Measurements from ENCODE around the gene CCNQ. TPM values are rescaled to one million over a fixed set of nuclear protein-coding genes. Genes with fewer than 3 reads are reported as not detected.
"Not testable (repeated sequence)": the region's sequence is repeated elsewhere in the genome, so short reads cannot be mapped to it uniquely, and the experiment has no call there.

CCNQ gene
- total RNA-seq, 2 experiments from 2014 or later: 17.5 to 24.7 TPM

- H3K27me3 Mint-ChIP-seq: peaks cover 13% of the 10 kb centered on the region
- not testable (repeated sequence) for DNase-seq; H3K4me3 Mint-ChIP-seq; H3K27ac Mint-ChIP-seq; ATAC-seq; H3K36me3 Mint-ChIP-seq; H3K9me3 Mint-ChIP-seq (ENCODE audit: low read depth)
- CTCF ChIA-PET: interaction anchor here (1.5 kb wide), 1 partner anchor 64 kb away, joined by 4 read pairs; no protein-coding TSS in a partner anchor
- H3K4me1 Mint-ChIP-seq: peaks cover 11% of the 10 kb centered on the region
Observed at GRCh38 chrX:153604666-153605380, 5.9 kb upstream of the CCNQ start.

GRCh38 chrX:153603131-153603656 is 4.3 kb upstream of the CCNQ start:
- DNase-seq: no peak
- H3K27me3 Mint-ChIP-seq: peaks cover 6% of the 10 kb centered on the region
- H3K4me1 Mint-ChIP-seq: peaks cover 14% of the 10 kb centered on the region
- ATAC-seq: no peak
- no peaks in the 10 kb centered on the region for H3K9me3 Mint-ChIP-seq (ENCODE audit: low read depth)
- H3K4me3 Mint-ChIP-seq: no peak overlapping the region
- H3K27ac Mint-ChIP-seq: no peak overlapping the region
- CTCF ChIA-PET: no interaction called here
- H3K36me3 Mint-ChIP-seq: no peaks in the 10 kb centered on the region

- ATAC-seq: no peak
- Mint-ChIP-seq H3K27me3 (peaks cover 6% of the 10 kb centered on the region), H3K4me1 (peaks cover 19% of the 10 kb centered on the region), H3K4me3 (no peak overlapping the region), H3K9me3 (ENCODE audit: low read depth) (no peaks in the 10 kb centered on the region), H3K27ac (no peak overlapping the region), H3K36me3 (no peaks in the 10 kb centered on the region)
- CTCF ChIA-PET: no interaction called here
- no peak for DNase-seq
Observed at GRCh38 chrX:153602601-153603000, 3.7 kb upstream of the CCNQ start.

GRCh38 chrX:153601511-153602110 is 2.7 kb upstream of the CCNQ start:
- H3K9me3 Mint-ChIP-seq (ENCODE audit: low read depth): no peaks in the 10 kb centered on the region
- no peaks in the 10 kb centered on the region for H3K36me3 Mint-ChIP-seq
- H3K27me3 Mint-ChIP-seq: no peaks in the 10 kb centered on the region
- H3K4me3 Mint-ChIP-seq: no peak overlapping the region
- peaks cover 28% of the 10 kb centered on the region for H3K4me1 Mint-ChIP-seq
- CTCF ChIA-PET: interaction anchor here (1.9 to 2.4 kb wide), 2 partner anchors 8 to 62 kb away, joined by 6 to 20 read pairs; no protein-coding TSS in a partner anchor
- H3K27ac Mint-ChIP-seq: no peak overlapping the region
- ATAC-seq (no peak), DNase-seq (no peak)

- H3K27me3 Mint-ChIP-seq: no peaks in the 10 kb centered on the region
- peaks cover 31% of the 10 kb centered on the region for H3K4me1 Mint-ChIP-seq
- H3K4me3 Mint-ChIP-seq: no peak overlapping the region
- CTCF ChIA-PET: interaction anchor here (0.9 to 2.4 kb wide), 4 partner anchors 9 to 84 kb away, joined by 3 to 20 read pairs (median 4); no protein-coding TSS in a partner anchor
- DNase-seq (no peak), ATAC-seq (no peak)
- no peaks in the 10 kb centered on the region for H3K9me3 Mint-ChIP-seq (ENCODE audit: low read depth)
- no peak overlapping the region for H3K27ac Mint-ChIP-seq
- no peaks in the 10 kb centered on the region for H3K36me3 Mint-ChIP-seq
Observed at GRCh38 chrX:153600921-153601320, 2.0 kb upstream of the CCNQ start.

- no peak for ATAC-seq
- CTCF ChIA-PET: interaction anchor here (0.7 to 2.4 kb wide), 6 partner anchors 10 to 85 kb away, joined by 3 to 20 read pairs (median 3); no protein-coding TSS in a partner anchor
- no peaks in the 10 kb centered on the region for H3K27me3 Mint-ChIP-seq
Observed at GRCh38 chrX:153600032-153600373, 1.1 kb upstream of the CCNQ start.

GRCh38 chrX:153599192-153600031 is 473 bp upstream of the CCNQ start:
- Mint-ChIP-seq H3K4me3 (peak overlapping the region; percentile 75), H3K27me3 (no peaks in the 10 kb centered on the region), H3K36me3 (no peaks in the 10 kb centered on the region), H3K4me1 (peaks cover 31% of the 10 kb centered on the region), H3K9me3 (ENCODE audit: low read depth) (no peaks in the 10 kb centered on the region), H3K27ac (peak overlapping the region; percentile 64)
- CTCF ChIA-PET: interaction anchor here (0.7 to 2.4 kb wide), 4 partner anchors 10 to 69 kb away, joined by 3 to 20 read pairs (median 3); no protein-coding TSS in a partner anchor
- DNase-seq (peak; percentile 91), ATAC-seq (peak; percentile 92)

More at GRCh38 chrX:153600032-153600373, 1.1 kb upstream of the CCNQ start:
- H3K4me1 Mint-ChIP-seq: peaks cover 31% of the 10 kb centered on the region
- no peaks in the 10 kb centered on the region for H3K36me3 Mint-ChIP-seq
- peak overlapping the region; percentile 64 for H3K27ac Mint-ChIP-seq
- H3K9me3 Mint-ChIP-seq (ENCODE audit: low read depth): no peaks in the 10 kb centered on the region
- peak overlapping the region; percentile 75 for H3K4me3 Mint-ChIP-seq
- no peak for DNase-seq

GRCh38 chrX:153596981-153597750 is 1.8 kb downstream of the CCNQ start:
- Mint-ChIP-seq H3K27me3 (no peaks in the 10 kb centered on the region), H3K4me3 (peak overlapping the region; percentile 80), H3K9me3 (ENCODE audit: low read depth) (no peaks in the 10 kb centered on the region), H3K27ac (peak overlapping the region; percentile 54), H3K36me3 (peaks cover 2% of the 10 kb centered on the region), H3K4me1 (peaks cover 31% of the 10 kb centered on the region)
- CTCF ChIA-PET: interaction anchor here (1.0 to 2.2 kb wide), 3 partner anchors 57 to 127 kb away, joined by 3 to 8 read pairs (median 5); partner anchors contain the start of gene HAUS7
- DNase-seq (no peak), ATAC-seq (no peak)

GRCh38 chrX:153595859-153596857 is 2.8 kb downstream of the CCNQ start:
- H3K4me1 Mint-ChIP-seq: peaks cover 31% of the 10 kb centered on the region
- CTCF ChIA-PET: no interaction called here
- no peaks in the 10 kb centered on the region for H3K27me3 Mint-ChIP-seq
- peaks cover 2% of the 10 kb centered on the region for H3K36me3 Mint-ChIP-seq
- H3K27ac Mint-ChIP-seq: no peak overlapping the region
- no peak overlapping the region for H3K4me3 Mint-ChIP-seq
- H3K9me3 Mint-ChIP-seq (ENCODE audit: low read depth): no peaks in the 10 kb centered on the region
- no peak for ATAC-seq
- no peak for DNase-seq

GRCh38 chrX:153595387-153595786 is 3.6 kb downstream of the CCNQ start:
- H3K9me3 Mint-ChIP-seq (ENCODE audit: low read depth): no peaks in the 10 kb centered on the region
- CTCF ChIA-PET: no interaction called here
- DNase-seq (no peak), ATAC-seq (no peak)
- H3K27me3 Mint-ChIP-seq: no peaks in the 10 kb centered on the region
- H3K27ac Mint-ChIP-seq: no peak overlapping the region
- peaks cover 25% of the 10 kb centered on the region for H3K4me1 Mint-ChIP-seq
- H3K36me3 Mint-ChIP-seq: peaks cover 2% of the 10 kb centered on the region
- no peak overlapping the region for H3K4me3 Mint-ChIP-seq

GRCh38 chrX:153593811-153594500 is 5.0 kb downstream of the CCNQ start:
- CTCF ChIA-PET: no interaction called here
- DNase-seq (no peak), ATAC-seq (no peak)
- Mint-ChIP-seq H3K27ac (no peak overlapping the region), H3K36me3 (peaks cover 2% of the 10 kb centered on the region), H3K4me1 (peaks cover 19% of the 10 kb centered on the region), H3K27me3 (no peaks in the 10 kb centered on the region), H3K9me3 (ENCODE audit: low read depth) (no peaks in the 10 kb centered on the region), H3K4me3 (no peak overlapping the region)

Data from activated CD8-positive, alpha-beta memory T cell treated with anti-CD3 and anti-CD28 coated beads, Interleukin-2, amount 10 ng/mL, durations not matched to agents 7 days and 5 days (primary cell).